ENCODE data around the gene MXD4.

MXD4 gene

DNA sequence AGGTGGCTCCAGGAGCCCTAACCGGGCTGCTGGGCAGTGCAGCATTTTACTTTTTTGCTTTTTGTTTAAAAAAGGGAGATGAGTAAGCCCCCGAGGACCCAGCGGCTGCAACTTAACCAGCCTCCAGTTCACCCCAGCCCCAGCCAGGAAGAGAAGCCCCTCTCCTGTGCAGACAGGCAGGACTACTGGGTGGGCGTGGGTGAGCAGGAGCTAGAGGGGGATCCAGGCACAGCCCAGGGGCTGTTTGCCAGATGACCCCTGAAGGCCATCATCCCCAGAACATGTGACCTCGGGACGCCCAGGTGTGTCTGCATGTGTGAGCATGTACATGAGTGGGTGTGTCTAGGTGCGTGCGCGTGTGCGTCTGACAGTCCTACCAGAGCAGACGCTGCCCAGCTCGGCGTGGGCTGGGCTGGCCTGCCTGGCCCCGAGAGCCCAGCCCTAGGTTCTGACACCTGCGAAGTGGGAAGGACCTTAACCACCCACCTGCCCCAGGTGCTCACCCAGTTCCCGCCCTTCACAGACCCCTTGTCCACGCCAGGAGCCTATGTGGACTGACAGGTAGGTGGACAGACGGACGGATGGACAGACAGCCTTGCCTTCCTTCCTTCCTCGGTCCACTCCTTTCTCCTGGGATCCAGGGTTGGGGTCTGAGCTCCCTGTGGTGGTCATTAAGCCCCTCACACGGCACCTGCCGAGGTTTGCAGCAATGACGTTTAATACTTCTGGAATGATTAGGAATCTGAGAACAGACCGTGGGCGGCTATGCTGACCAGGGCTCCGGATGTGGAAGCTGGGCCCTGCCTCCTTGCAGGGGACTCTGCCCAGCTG lies 12.2 kb downstream of the MXD4 start:
- no peak overlapping the region for H3K4me3 ChIP-seq (ENCODE audit: insufficient read depth, low read depth, low read length)
- peaks cover 5% of the 10 kb centered on the region for H3K36me3 ChIP-seq (ENCODE audit: control insufficient read depth, insufficient read depth, low read length)
- 95 to 96% methylated on average over 26 of the region's 26 CpGs for WGBS, 2 experiments
- H3K4me1 ChIP-seq (ENCODE audit: control insufficient read depth, insufficient read depth, low read length), result no peaks in the 10 kb centered on the region
- no peaks in the 10 kb centered on the region for H3K9me3 ChIP-seq (ENCODE audit: control insufficient read depth, low read length)
- no peak overlapping the region for H3K27ac ChIP-seq (ENCODE audit: insufficient read depth, low read depth, low read length, poor library complexity, severe bottlenecking)
- no peaks in the 10 kb centered on the region for H3K27me3 ChIP-seq (ENCODE audit: control insufficient read depth, insufficient read depth, low read length, poor library complexity, severe bottlenecking)

GRCh38 chr4:2248821-2249261 lies 13.1 kb downstream of the MXD4 start:
- no peaks in the 10 kb centered on the region for H3K4me1 ChIP-seq (ENCODE audit: control insufficient read depth, insufficient read depth, low read length)
- peaks cover 5% of the 10 kb centered on the region for H3K36me3 ChIP-seq (ENCODE audit: control insufficient read depth, insufficient read depth, low read length)

DNA sequence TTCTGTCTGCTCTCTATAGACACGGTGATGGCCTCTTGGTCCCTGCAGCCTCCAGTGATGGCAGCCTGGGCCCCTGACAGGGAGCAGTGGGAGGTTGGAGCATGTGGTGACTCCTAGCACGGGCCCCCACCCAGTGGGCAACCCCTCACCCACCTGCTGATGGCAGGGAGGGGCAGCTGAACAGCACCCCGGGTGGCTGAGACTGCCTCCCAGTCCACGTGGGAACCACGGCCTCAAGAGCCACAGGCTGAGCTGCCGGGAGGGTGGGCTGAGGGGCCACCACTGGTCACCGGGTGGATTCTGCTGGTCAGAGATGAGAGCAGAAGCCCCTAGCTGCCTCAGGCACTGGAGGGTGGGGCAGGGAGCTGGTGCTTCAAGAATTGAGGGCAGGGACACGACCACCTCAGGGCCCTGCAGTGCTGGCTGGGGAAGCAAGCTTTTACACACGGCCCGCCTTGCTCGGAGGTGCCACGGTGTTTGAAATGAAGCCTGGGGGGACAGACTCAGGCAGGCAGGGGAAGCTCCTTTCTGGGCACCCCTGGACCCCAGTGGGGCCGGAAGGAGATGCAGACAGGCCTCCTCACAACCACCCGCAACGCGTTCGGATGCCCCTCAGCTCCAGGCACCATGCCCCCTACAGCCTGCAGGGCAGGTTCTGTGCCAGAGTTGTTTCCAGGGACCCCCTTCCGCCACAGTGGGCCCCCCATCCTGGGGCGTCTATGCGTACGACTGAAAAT lies 13.7 kb downstream of the MXD4 start:
- Histone ChIP-seq H3K9me3 (ENCODE audit: control insufficient read depth, low read length) (no peaks in the 10 kb centered on the region), H3K27me3 (ENCODE audit: control insufficient read depth, insufficient read depth, low read length, poor library complexity, severe bottlenecking) (no peaks in the 10 kb centered on the region), H3K4me3 (ENCODE audit: insufficient read depth, low read depth, low read length) (no peak overlapping the region), H3K27ac (ENCODE audit: insufficient read depth, low read depth, low read length, poor library complexity, severe bottlenecking) (no peak overlapping the region), H3K4me1 (ENCODE audit: control insufficient read depth, insufficient read depth, low read length) (no peaks in the 10 kb centered on the region), H3K36me3 (ENCODE audit: control insufficient read depth, insufficient read depth, low read length) (peaks cover 5% of the 10 kb centered on the region)
- WGBS, 2 experiments, result 93 to 94% methylated on average over 21 of the region's 21 CpGs

More at GRCh38 chr4:2248821-2249261, 13.1 kb downstream of the MXD4 start:
- H3K9me3 ChIP-seq (ENCODE audit: control insufficient read depth, low read length), result no peaks in the 10 kb centered on the region
- no peak overlapping the region for H3K27ac ChIP-seq (ENCODE audit: insufficient read depth, low read depth, low read length, poor library complexity, severe bottlenecking)
- 92 to 95% methylated on average over 10 of the region's 10 CpGs for WGBS, 2 experiments
- no peaks in the 10 kb centered on the region for H3K27me3 ChIP-seq (ENCODE audit: control insufficient read depth, insufficient read depth, low read length, poor library complexity, severe bottlenecking)
- no peak overlapping the region for H3K4me3 ChIP-seq (ENCODE audit: insufficient read depth, low read depth, low read length)

- no peaks in the 10 kb centered on the region for H3K4me1 ChIP-seq (ENCODE audit: control insufficient read depth, insufficient read depth, low read length)
- 94% methylated on average over 42 of the region's 42 CpGs for WGBS, 2 experiments
- no peaks in the 10 kb centered on the region for H3K9me3 ChIP-seq (ENCODE audit: control insufficient read depth, low read length)
- peaks cover 5% of the 10 kb centered on the region for H3K36me3 ChIP-seq (ENCODE audit: control insufficient read depth, insufficient read depth, low read length)
- H3K4me3 ChIP-seq (ENCODE audit: insufficient read depth, low read depth, low read length), result no peak overlapping the region
- H3K27ac ChIP-seq (ENCODE audit: insufficient read depth, low read depth, low read length, poor library complexity, severe bottlenecking), result no peak overlapping the region
- H3K27me3 ChIP-seq (ENCODE audit: control insufficient read depth, insufficient read depth, low read length, poor library complexity, severe bottlenecking), result no peaks in the 10 kb centered on the region
Measured at GRCh38 chr4:2247128-2248043, 14.5 kb downstream of the MXD4 start.

- no peaks in the 10 kb centered on the region for H3K9me3 ChIP-seq (ENCODE audit: control insufficient read depth, low read length)
- no peaks in the 10 kb centered on the region for H3K4me1 ChIP-seq (ENCODE audit: control insufficient read depth, insufficient read depth, low read length)
- H3K4me3 ChIP-seq (ENCODE audit: insufficient read depth, low read depth, low read length), result no peak overlapping the region
- no peaks in the 10 kb centered on the region for H3K27me3 ChIP-seq (ENCODE audit: control insufficient read depth, insufficient read depth, low read length, poor library complexity, severe bottlenecking)
- peaks cover 5% of the 10 kb centered on the region for H3K36me3 ChIP-seq (ENCODE audit: control insufficient read depth, insufficient read depth, low read length)
- no peak overlapping the region for H3K27ac ChIP-seq (ENCODE audit: insufficient read depth, low read depth, low read length, poor library complexity, severe bottlenecking)
- 94 to 95% methylated on average over 19 of the region's 19 CpGs for WGBS, 2 experiments
Measured at GRCh38 chr4:2246384-2247127, 15.4 kb downstream of the MXD4 start.

GRCh38 chr4:2245787-2246275 lies 16.1 kb downstream of the MXD4 start:
- WGBS, 2 experiments, result 93 to 94% methylated on average over 7 of the region's 7 CpGs
- no peak overlapping the region for H3K4me3 ChIP-seq (ENCODE audit: insufficient read depth, low read depth, low read length)
- H3K27ac ChIP-seq (ENCODE audit: insufficient read depth, low read depth, low read length, poor library complexity, severe bottlenecking), result no peak overlapping the region
- H3K36me3 ChIP-seq (ENCODE audit: control insufficient read depth, insufficient read depth, low read length), result peaks cover under 1% of the 10 kb centered on the region
- no peaks in the 10 kb centered on the region for H3K27me3 ChIP-seq (ENCODE audit: control insufficient read depth, insufficient read depth, low read length, poor library complexity, severe bottlenecking)
- no peaks in the 10 kb centered on the region for H3K9me3 ChIP-seq (ENCODE audit: control insufficient read depth, low read length)
- H3K4me1 ChIP-seq (ENCODE audit: control insufficient read depth, insufficient read depth, low read length), result peaks cover 2% of the 10 kb centered on the region

GRCh38 chr4:2245057-2245786 lies 16.7 kb downstream of the MXD4 start:
- H3K27ac ChIP-seq (ENCODE audit: insufficient read depth, low read depth, low read length, poor library complexity, severe bottlenecking), result no peak overlapping the region
- no peaks in the 10 kb centered on the region for H3K36me3 ChIP-seq (ENCODE audit: control insufficient read depth, insufficient read depth, low read length)
- peaks cover 8% of the 10 kb centered on the region for H3K4me1 ChIP-seq (ENCODE audit: control insufficient read depth, insufficient read depth, low read length)
- H3K9me3 ChIP-seq (ENCODE audit: control insufficient read depth, low read length), result no peaks in the 10 kb centered on the region
- no peaks in the 10 kb centered on the region for H3K27me3 ChIP-seq (ENCODE audit: control insufficient read depth, insufficient read depth, low read length, poor library complexity, severe bottlenecking)
- no peak overlapping the region for H3K4me3 ChIP-seq (ENCODE audit: insufficient read depth, low read depth, low read length)
- 67 to 83% methylated on average over 5 to 7 of the region's 7 CpGs for WGBS, 2 experiments

- H3K4me1 ChIP-seq (ENCODE audit: control insufficient read depth, insufficient read depth, low read length), result peaks cover 17% of the 10 kb centered on the region
- H3K36me3 ChIP-seq (ENCODE audit: control insufficient read depth, insufficient read depth, low read length), result no peaks in the 10 kb centered on the region
- WGBS, 2 experiments, result 87 to 88% methylated on average over 5 of the region's 5 CpGs
- no peaks in the 10 kb centered on the region for H3K9me3 ChIP-seq (ENCODE audit: control insufficient read depth, low read length)
- H3K4me3 ChIP-seq (ENCODE audit: insufficient read depth, low read depth, low read length), result no peak overlapping the region
- no peak overlapping the region for H3K27ac ChIP-seq (ENCODE audit: insufficient read depth, low read depth, low read length, poor library complexity, severe bottlenecking)
- no peaks in the 10 kb centered on the region for H3K27me3 ChIP-seq (ENCODE audit: control insufficient read depth, insufficient read depth, low read length, poor library complexity, severe bottlenecking)
Measured at GRCh38 chr4:2243681-2244380, 18.1 kb downstream of the MXD4 start.
